ENCODE data around the gene PRKD1.

- TF ChIP-seq RAD21 (IDR thresholded peaks at IDR 0.05; ENCODE audit: insufficient read depth, low read depth, low read length), result no peak
- no peak for TF ChIP-seq POLR2A (IDR thresholded peaks at IDR 0.05; ENCODE audit: low read depth, low read length)
- no peak for TF ChIP-seq FOXK2 (IDR thresholded peaks at IDR 0.05)
- TF ChIP-seq MYC (IDR thresholded peaks at IDR 0.05; ENCODE audit: insufficient read depth, insufficient read length, insufficient replicate concordance, low read length, severe bottlenecking), result no peak
- no peak for TF ChIP-seq BHLHE40 (IDR thresholded peaks at IDR 0.05; ENCODE audit: borderline replicate concordance in 1 of 2, low read depth in 2 of 2, low read length in 1 of 2)
- no peak for TF ChIP-seq TAF1 (IDR thresholded peaks at IDR 0.05; ENCODE audit: borderline replicate concordance, low read depth, low read length)
- TF ChIP-seq, protein P1, sequence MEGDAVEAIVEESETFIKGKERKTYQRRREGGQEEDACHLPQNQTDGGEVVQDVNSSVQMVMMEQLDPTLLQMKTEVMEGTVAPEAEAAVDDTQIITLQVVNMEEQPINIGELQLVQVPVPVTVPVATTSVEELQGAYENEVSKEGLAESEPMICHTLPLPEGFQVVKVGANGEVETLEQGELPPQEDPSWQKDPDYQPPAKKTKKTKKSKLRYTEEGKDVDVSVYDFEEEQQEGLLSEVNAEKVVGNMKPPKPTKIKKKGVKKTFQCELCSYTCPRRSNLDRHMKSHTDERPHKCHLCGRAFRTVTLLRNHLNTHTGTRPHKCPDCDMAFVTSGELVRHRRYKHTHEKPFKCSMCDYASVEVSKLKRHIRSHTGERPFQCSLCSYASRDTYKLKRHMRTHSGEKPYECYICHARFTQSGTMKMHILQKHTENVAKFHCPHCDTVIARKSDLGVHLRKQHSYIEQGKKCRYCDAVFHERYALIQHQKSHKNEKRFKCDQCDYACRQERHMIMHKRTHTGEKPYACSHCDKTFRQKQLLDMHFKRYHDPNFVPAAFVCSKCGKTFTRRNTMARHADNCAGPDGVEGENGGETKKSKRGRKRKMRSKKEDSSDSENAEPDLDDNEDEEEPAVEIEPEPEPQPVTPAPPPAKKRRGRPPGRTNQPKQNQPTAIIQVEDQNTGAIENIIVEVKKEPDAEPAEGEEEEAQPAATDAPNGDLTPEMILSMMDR (IDR thresholded peaks at IDR 0.05 in 2 of 3, conservative IDR thresholded peaks at IDR 0.05 in 1 of 3; ENCODE audit: control insufficient read depth in 2 of 3, extremely low read depth in 1 of 3, insufficient read depth in 1 of 3, low read depth in 3 of 3, low read length in 3 of 3), result no peak
- TF ChIP-seq HDAC6 (IDR thresholded peaks at IDR 0.05; ENCODE audit: unreplicated experiment), result no peak
- TF ChIP-seq, protein P2, sequence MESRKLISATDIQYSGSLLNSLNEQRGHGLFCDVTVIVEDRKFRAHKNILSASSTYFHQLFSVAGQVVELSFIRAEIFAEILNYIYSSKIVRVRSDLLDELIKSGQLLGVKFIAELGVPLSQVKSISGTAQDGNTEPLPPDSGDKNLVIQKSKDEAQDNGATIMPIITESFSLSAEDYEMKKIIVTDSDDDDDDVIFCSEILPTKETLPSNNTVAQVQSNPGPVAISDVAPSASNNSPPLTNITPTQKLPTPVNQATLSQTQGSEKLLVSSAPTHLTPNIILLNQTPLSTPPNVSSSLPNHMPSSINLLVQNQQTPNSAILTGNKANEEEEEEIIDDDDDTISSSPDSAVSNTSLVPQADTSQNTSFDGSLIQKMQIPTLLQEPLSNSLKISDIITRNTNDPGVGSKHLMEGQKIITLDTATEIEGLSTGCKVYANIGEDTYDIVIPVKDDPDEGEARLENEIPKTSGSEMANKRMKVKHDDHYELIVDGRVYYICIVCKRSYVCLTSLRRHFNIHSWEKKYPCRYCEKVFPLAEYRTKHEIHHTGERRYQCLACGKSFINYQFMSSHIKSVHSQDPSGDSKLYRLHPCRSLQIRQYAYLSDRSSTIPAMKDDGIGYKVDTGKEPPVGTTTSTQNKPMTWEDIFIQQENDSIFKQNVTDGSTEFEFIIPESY (IDR thresholded peaks at IDR 0.05), result no peak
Measured at GRCh38 chr14:29587761-29588470, 339.7 kb downstream of the PRKD1 start.
